A549 treated with Hydrocortisone at 1 μM for 4 hours (cell line): ENCODE data around the gene PIAS2. TPM values are rescaled to one million over a fixed set of nuclear protein-coding genes. Genes with fewer than 3 reads are reported as not detected.

Source experiments
- total RNA-seq: library from RNA; stranded (reverse); fragments of 200-300 nt; extraction: Qiagen RNA extraction; gene quantifications from 5 replicates; pipeline ENCODE4 v1.2.3, GENCODE V29; 2022

Gene PIAS2, protein sequence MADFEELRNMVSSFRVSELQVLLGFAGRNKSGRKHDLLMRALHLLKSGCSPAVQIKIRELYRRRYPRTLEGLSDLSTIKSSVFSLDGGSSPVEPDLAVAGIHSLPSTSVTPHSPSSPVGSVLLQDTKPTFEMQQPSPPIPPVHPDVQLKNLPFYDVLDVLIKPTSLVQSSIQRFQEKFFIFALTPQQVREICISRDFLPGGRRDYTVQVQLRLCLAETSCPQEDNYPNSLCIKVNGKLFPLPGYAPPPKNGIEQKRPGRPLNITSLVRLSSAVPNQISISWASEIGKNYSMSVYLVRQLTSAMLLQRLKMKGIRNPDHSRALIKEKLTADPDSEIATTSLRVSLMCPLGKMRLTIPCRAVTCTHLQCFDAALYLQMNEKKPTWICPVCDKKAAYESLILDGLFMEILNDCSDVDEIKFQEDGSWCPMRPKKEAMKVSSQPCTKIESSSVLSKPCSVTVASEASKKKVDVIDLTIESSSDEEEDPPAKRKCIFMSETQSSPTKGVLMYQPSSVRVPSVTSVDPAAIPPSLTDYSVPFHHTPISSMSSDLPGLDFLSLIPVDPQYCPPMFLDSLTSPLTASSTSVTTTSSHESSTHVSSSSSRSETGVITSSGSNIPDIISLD
- 7.3 to 9.6 TPM (median 8.6 TPM) in 5 replicates for total RNA-seq

GRCh38 chr18:46917108-46917802 lies at the start of gene PIAS2, which contains the start of gene KATNAL2:
Gene PIAS2 (minus strand): TSS chr18:46917507. CDS start chr18:46917345, 162 bp downstream.
Gene KATNAL2 (plus strand): TSS chr18:46917602. CDS start chr18:46946873, 29,271 bp downstream.

GRCh38 chr18:46756559-46757201 lies 160.6 kb downstream of the PIAS2 start, which contains the start of gene ST8SIA5:
Gene ST8SIA5 (minus strand): TSS chr18:46757053. CDS start chr18:46756508, 545 bp downstream.

Other genes with a start within 250 kb of the PIAS2 start
- 0.01 TPM in 1 of 5 replicates, not detected in the others for gene ST8SIA5, start 160.5 kb downstream of the PIAS2 start, total RNA-seq
- gene KATNAL2, start 95 bp upstream of the PIAS2 start, total RNA-seq: 1.2 to 2.0 TPM (median 1.7 TPM) in 5 replicates
- not detected in 5 replicates for gene ELOA2, start 118.1 kb upstream of the PIAS2 start, total RNA-seq
- gene HDHD2, start 233.0 kb upstream of the PIAS2 start, total RNA-seq: 8.3 to 11.7 TPM (median 9.0 TPM) in 5 replicates